Measurements from ENCODE around the gene S100A4.

Gene S100A4

GRCh38 chr1:153503766-153504165 is 41.8 kb downstream of the S100A4 start:
- no peak for DNase-seq

- DNase-seq = no peak
Observed at GRCh38 chr1:153498746-153499145, 46.9 kb downstream of the S100A4 start.

- DNase-seq = no peak
Observed at GRCh38 chr1:153495536-153495935, 50.1 kb downstream of the S100A4 start.

- peak; percentile 96 for DNase-seq
Observed at GRCh38 chr1:153494976-153495535, 50.5 kb downstream of the S100A4 start.

Measured in activated CD8-positive, alpha-beta memory T cell treated with anti-CD3 and anti-CD28 coated beads, Interleukin-2, amount 50 U/mL, for 48 hours (primary cell).